Endometrial microvascular endothelial cells (primary cell): ENCODE data around the gene MLLT6. TPM values are rescaled to one million over a fixed set of nuclear protein-coding genes. Genes with fewer than 3 reads are reported as not detected.
"Not testable (repeated sequence)": the region's sequence is repeated elsewhere in the genome, so short reads cannot be mapped to it uniquely, and the experiment has no call there.

ENCODE experiments used
- in situ Hi-C: cut with HindIII; loops from 2 replicates; pipeline ENCODE4 v1.10.0; 2017; ENCODE audit warnings: low sequenced_read_pairs, low pct_unique_long_range_greater_than_20kb; ENCODE audit errors: inconsistent ontology term
- total RNA-seq: library from RNA; depleted of rRNA; stranded (reverse); fragments of >200 nt; gene quantifications from one replicate; pipeline ENCODE4 v1.2.3, GENCODE V29; 2015; ENCODE audit errors: inconsistent ontology term

MLLT6 gene
- total RNA-seq, 1 donor from 2014 or later, result 28.8 TPM

GRCh38 chr17:38719289-38719942 lies 14.3 kb downstream of the MLLT6 start:
- in situ Hi-C loops, result no loop called here

GRCh38 chr17:38719943-38720641 lies 15.0 kb downstream of the MLLT6 start:
- in situ Hi-C loops, result no loop called here

GRCh38 chr17:38720941-38721340 lies 15.9 kb downstream of the MLLT6 start:
- in situ Hi-C loops, result no loop called here

- in situ Hi-C loops, result no loop called here
These were observed 16.7 kb downstream of the MLLT6 start for GRCh38 chr17:38721802-38722201.

GRCh38 chr17:38724337-38724988 lies 19.4 kb downstream of the MLLT6 start:
- in situ Hi-C loops, result no loop called here

- in situ Hi-C loops, result no loop called here
These were observed 20.0 kb downstream of the MLLT6 start for GRCh38 chr17:38725066-38725465.

GRCh38 chr17:38726145-38726544 lies 21.1 kb downstream of the MLLT6 start:
- in situ Hi-C loops, result not testable (repeated sequence)

DNA sequence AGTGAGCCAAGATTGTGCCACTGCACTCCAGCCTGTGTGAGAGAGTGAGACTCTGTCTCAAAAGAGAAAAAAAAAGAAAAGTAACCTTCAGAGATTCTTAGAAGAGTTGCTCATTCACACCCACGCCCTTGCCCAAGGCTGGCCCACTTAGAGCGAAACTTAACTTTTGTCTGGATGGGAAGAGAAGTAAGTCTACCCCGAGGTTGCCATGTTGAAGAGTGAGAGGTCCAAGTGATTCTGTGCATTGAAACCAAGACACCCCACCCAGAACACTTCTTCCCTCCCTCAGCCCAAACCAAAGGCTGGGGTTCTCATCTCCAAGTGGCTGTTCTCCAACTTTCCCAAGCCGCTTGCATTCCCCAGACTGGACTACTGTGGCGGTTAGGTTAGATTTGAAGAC lies 22.7 kb downstream of the MLLT6 start:
- in situ Hi-C loops, result no loop called here

- in situ Hi-C loops, result no loop called here
These were observed 23.3 kb downstream of the MLLT6 start for GRCh38 chr17:38728290-38728831.

- in situ Hi-C loops, result no loop called here
These were observed 24.4 kb downstream of the MLLT6 start for GRCh38 chr17:38729368-38729885.

GRCh38 chr17:38729886-38730525 lies 24.9 kb downstream of the MLLT6 start, which contains the start of gene CISD3:
TSS of gene CISD3 (plus strand) at chr17:38730341. CDS start at chr17:38730359, 18 bp downstream.
- in situ Hi-C loops, result no loop called here

- in situ Hi-C loops, result no loop called here
These were observed 25.7 kb downstream of the MLLT6 start for GRCh38 chr17:38730526-38731379.

- in situ Hi-C loops, result no loop called here
These were observed 26.6 kb downstream of the MLLT6 start for GRCh38 chr17:38731526-38732294.

- in situ Hi-C loops, result no loop called here
These were observed 27.6 kb downstream of the MLLT6 start for GRCh38 chr17:38732376-38733281.

DNA sequence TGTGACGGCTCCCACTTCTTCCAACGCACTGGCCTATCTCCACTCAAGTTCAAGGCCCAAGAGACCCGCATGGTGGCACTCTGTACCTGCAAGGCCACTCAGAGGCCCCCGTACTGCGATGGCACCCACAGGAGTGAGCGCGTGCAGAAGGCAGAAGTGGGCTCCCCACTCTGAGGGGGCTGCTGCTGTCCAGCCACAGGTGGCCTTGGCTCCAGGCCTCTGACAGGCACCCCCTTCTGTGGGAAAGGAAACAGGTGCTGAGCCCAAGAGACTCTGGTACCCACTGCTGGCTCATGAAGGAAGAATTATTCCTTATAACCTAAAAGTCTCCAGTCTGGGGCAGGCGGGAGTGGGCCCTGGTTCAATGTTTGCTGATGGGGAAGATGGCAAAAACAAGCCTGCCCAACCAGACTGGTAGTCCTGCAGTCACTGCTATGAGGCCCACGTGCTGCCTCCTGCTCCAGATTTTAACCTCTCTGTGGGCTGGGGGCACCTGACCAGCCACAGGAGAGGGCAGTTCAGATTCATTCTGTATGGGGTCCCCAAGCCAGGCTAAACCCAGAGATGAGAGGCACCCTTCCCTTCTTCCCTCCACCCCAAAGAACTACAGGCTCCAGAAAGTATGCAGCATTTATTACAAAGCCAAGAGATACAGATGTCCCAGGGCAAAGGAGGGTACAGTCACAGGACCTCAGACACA lies 28.4 kb downstream of the MLLT6 start:
- in situ Hi-C loops, result no loop called here
